ENCODE measurements around the gene MYRF.

The MYRF gene

DNA sequence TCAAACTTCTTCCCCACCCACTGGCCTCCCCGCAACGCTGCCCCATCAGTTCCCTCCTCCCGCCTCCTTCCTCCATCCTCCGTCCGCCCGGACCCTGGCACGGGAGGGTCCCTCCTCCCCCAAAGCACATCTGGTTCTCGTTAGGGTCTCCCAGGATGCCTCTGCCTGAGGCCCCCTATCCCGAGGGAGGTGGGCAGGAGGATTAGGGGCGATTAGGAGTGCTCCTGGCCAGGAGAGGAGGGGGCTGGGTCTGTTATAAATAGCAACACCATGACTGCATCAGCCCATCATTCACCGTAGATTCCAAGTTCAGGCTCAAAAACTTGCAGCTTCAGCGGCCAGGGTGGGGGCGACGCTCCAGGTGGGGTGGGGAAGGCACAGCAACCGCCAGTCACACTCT is 10.4 kb downstream of the MYRF start:
- no peak for DNase-seq

- no peak for DNase-seq
Measured at GRCh38 chr11:61763930-61764605, 11.6 kb downstream of the MYRF start.

GRCh38 chr11:61764606-61765260 is 12.3 kb downstream of the MYRF start:
- DNase-seq = no peak

GRCh38 chr11:61765550-61766253 is 13.3 kb downstream of the MYRF start:
- DNase-seq = no peak

GRCh38 chr11:61766353-61766841 is 14.0 kb downstream of the MYRF start:
- DNase-seq = no peak

DNA sequence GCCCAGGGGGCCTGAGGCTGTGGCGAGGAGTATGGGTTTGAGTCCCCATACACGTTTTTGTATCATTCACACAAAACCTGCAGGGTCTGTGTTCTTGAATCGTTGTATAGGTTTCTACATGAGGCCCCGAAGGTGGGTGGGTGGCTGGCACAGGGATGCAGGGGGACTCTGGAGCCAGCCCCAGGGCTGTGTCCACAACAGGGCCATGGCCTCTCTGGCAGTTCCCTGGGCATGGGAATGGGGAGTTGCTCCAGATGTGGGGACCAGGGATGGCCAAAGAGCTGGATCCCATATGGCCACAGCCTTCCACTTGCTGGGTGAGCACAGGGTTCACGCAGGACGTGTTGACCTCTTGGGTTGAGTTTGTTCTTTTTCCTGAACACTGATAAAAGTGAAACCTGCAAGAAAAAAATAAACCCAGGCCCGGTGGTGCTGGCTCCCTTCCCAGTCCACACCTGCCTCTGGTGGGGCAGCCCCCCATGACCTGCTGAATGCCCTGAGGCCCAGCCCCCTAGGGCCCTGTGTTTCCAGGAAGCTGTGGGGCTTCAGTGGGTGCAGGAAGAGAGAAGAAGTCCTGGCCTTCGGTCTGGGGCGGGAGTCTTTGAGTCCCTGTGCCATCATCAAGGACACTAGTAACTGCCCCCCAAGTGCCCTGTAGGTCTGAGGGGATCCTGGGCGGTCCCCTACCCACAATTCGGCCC is 16.1 kb downstream of the MYRF start:
- DNase-seq = no peak

- no peak for DNase-seq
Measured at GRCh38 chr11:61769169-61769920, 16.9 kb downstream of the MYRF start.

- DNase-seq = no peak
Measured at GRCh38 chr11:61769946-61770683, 17.7 kb downstream of the MYRF start.

- no peak for DNase-seq
Measured at GRCh38 chr11:61771195-61771894, 18.9 kb downstream of the MYRF start.

- no peak for DNase-seq
Measured at GRCh38 chr11:61771985-61772455, 19.6 kb downstream of the MYRF start.

DNA sequence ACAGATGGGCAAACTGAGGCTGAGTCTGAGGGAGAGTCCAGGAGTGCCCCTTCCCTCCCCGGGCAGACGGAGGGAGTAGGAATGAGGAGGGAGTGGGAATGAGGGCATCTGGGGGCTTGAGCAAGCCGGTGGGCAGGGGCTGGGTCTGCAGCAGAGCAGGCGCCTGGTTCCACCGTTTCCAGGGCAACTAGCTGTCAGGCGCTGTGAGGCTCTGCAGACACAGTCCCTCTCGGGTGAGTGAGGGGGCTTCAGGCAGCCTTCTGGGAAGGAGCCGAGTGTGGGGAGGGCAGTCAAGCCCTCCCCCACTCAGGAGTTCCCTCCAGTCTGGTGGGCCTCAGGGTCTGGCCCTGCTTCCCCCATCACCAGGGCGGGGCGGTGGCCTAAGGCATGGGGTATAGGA is 20.9 kb downstream of the MYRF start:
- DNase-seq = no peak

- DNase-seq = no peak
Measured at GRCh38 chr11:61773809-61774208, 21.4 kb downstream of the MYRF start.

- no peak for DNase-seq
Measured at GRCh38 chr11:61774411-61774810, 22.0 kb downstream of the MYRF start.

- DNase-seq = no peak
Measured at GRCh38 chr11:61775106-61775505, 22.7 kb downstream of the MYRF start.

GRCh38 chr11:61775606-61776554 is 23.4 kb downstream of the MYRF start:
- DNase-seq = no peak

DNA sequence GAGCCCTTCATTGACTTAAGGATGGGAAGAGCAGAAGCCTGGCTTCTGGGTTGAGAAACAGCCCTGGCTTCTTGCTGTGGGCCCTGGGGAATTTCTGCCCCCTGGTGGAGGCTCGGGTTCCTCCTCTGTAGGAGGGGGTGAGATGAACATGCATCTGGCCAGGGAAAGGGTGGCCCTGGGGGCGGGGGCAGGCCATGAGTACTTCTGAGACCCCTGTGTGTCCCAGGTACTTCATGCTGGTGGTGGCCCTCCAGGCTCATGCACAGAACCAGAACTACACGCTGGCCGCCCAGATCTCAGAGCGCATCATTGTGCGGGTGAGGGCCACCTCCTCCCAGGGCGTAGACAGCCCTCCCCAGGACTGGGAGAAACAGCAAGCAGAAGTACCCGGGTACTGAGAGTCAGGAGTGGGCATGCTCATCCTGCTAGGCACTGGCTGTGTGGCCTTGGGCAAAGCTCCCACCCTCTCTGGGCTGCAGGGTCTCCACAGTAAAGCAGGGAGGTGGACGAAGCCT is 24.2 kb downstream of the MYRF start:
- DNase-seq = peak; percentile 14

GRCh38 chr11:61777234-61778090 is 25.0 kb downstream of the MYRF start:
- no peak for DNase-seq

- no peak for DNase-seq
Measured at GRCh38 chr11:61778357-61778886, 26.0 kb downstream of the MYRF start.

Data from NCI-H345 (cell line).